ENCODE data around the gene PNMA1. TPM values are rescaled to one million over a fixed set of nuclear protein-coding genes. Genes with fewer than 3 reads are reported as not detected.

The PNMA1 gene
- total RNA-seq, 1 donor from 2014 or later: 15.1 TPM

DNA sequence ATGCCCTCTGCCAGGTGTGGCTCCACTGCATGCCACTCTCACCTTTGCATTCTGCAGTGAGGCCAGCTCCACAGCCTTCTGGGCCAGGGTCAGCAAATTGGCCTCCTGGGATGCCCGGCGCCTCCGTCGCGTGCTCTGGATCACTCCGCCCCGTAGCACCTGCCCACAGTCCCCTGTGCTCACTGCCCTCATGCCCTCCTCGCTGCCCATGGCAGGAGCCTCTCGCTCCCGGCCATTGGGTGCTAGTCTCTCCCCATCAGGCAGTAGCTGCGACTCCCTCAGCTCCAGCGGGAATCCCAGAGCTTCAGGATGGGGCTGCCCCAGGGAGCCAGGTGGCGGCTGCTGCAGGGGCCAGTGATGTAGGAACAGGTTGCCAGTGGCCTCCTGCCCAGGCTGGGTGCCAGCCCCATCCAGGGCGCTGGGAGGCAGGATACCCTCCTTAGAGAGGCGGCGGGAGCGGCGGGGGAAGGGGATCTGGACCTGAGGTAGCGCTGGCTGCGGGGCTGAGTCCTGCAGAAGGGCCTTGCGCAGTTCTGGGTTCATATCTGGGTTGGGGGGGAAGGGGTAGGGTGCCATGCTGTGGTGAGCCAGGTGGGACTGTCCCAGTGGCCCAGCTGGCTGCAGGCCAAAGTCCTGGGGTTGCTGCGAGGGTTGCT is 24.5 kb upstream of the PNMA1 start:
- peaks cover 45 to 54% (median 50%) of the 10 kb centered on the region in 3 donors for H3K4me1 ChIP-seq (ENCODE audit: control insufficient read depth in 3 of 3, insufficient read depth in 3 of 3, low read length in 3 of 3)
- no peaks in the 10 kb centered on the region for H3K9me3 ChIP-seq (ENCODE audit: control insufficient read depth in 3 of 3, low read length in 3 of 3)
- H3K27ac ChIP-seq (ENCODE audit: low read depth, low read length): no peak overlapping the region
- no peak overlapping the region for H3K9ac ChIP-seq (ENCODE audit: low read depth in 1 of 3, low read length in 3 of 3)
- H3K36me3 ChIP-seq (ENCODE audit: control insufficient read depth in 3 of 3, insufficient read depth in 3 of 3, low read length in 3 of 3): peaks cover 29 to 42% (median 36%) of the 10 kb centered on the region in 3 donors
- H3K27me3 ChIP-seq (ENCODE audit: control insufficient read depth in 3 of 3, insufficient read depth in 3 of 3, low read length in 3 of 3): no peaks in the 10 kb centered on the region
- no peak overlapping the region for H3K4me3 ChIP-seq (ENCODE audit: low read length in 3 of 3)

DNA sequence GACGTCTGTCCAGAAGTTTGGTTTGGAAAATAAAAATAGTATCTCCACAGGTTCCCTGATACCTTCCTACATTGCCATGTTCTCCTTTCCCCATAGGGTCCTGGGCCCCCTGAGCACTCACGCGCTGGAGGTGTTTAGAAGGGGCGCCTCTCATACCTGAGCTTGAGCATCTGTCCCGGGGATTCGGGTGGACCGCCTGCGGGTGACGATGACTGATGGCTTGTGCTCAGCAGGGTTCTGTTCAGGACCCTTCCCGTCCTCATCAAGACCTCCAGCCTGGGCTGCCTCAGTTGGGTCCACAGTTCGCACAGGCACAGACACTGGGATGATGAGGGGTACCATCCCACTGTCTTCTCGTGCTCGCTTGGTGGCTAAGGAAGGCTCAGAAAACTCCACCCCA is 22.7 kb upstream of the PNMA1 start:
- no peak overlapping the region for H3K9ac ChIP-seq (ENCODE audit: low read depth in 1 of 3, low read length in 3 of 3)
- H3K27me3 ChIP-seq (ENCODE audit: control insufficient read depth in 3 of 3, insufficient read depth in 3 of 3, low read length in 3 of 3): no peaks in the 10 kb centered on the region
- peaks cover 29 to 42% (median 36%) of the 10 kb centered on the region in 3 donors for H3K36me3 ChIP-seq (ENCODE audit: control insufficient read depth in 3 of 3, insufficient read depth in 3 of 3, low read length in 3 of 3)
- H3K4me3 ChIP-seq (ENCODE audit: low read length in 3 of 3): no peak overlapping the region
- no peaks in the 10 kb centered on the region for H3K9me3 ChIP-seq (ENCODE audit: control insufficient read depth in 3 of 3, low read length in 3 of 3)
- H3K4me1 ChIP-seq (ENCODE audit: control insufficient read depth in 3 of 3, insufficient read depth in 3 of 3, low read length in 3 of 3): peaks cover 27 to 36% (median 32%) of the 10 kb centered on the region in 3 donors
- H3K27ac ChIP-seq (ENCODE audit: low read depth, low read length): no peak overlapping the region

DNA sequence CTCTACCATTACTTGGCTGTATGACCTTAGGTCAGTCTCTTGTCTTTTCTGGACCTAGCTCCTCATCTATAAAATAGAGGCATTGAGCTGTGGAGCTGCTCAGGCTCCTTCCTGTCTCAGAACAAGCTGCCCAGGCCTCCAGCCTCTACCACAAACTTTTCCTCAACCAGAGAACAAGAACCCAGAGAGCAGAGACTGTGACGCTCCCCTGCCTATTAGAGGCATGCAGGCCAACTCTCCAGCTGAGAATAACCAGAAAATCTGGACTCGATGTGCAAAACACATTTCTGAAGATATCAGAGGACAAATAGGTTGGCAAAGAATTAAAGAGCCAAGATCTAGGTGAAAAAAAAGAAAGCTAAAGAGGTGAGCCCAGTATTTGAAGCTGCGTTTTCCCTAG is 17.8 kb upstream of the PNMA1 start:
- Histone ChIP-seq H3K4me1 (ENCODE audit: control insufficient read depth in 3 of 3, insufficient read depth in 3 of 3, low read length in 3 of 3) (peaks cover 16 to 30% (median 27%) of the 10 kb centered on the region in 3 donors), H3K9ac (ENCODE audit: low read depth in 1 of 3, low read length in 3 of 3) (no peak overlapping the region), H3K9me3 (ENCODE audit: control insufficient read depth in 3 of 3, low read length in 3 of 3) (no peaks in the 10 kb centered on the region), H3K4me3 (ENCODE audit: low read length in 3 of 3) (no peak overlapping the region), H3K36me3 (ENCODE audit: control insufficient read depth in 3 of 3, insufficient read depth in 3 of 3, low read length in 3 of 3) (peaks cover 36 to 49% (median 43%) of the 10 kb centered on the region in 3 donors), H3K27me3 (ENCODE audit: control insufficient read depth in 3 of 3, insufficient read depth in 3 of 3, low read length in 3 of 3) (no peaks in the 10 kb centered on the region), H3K27ac (ENCODE audit: low read depth, low read length) (no peak overlapping the region)

- Histone ChIP-seq H3K4me3 (ENCODE audit: low read length in 3 of 3) (no peak overlapping the region), H3K9me3 (ENCODE audit: control insufficient read depth in 3 of 3, low read length in 3 of 3) (no peaks in the 10 kb centered on the region), H3K9ac (ENCODE audit: low read depth in 1 of 3, low read length in 3 of 3) (no peak overlapping the region), H3K4me1 (ENCODE audit: control insufficient read depth in 3 of 3, insufficient read depth in 3 of 3, low read length in 3 of 3) (peaks cover 25 to 39% (median 36%) of the 10 kb centered on the region in 3 donors), H3K36me3 (ENCODE audit: control insufficient read depth in 3 of 3, insufficient read depth in 3 of 3, low read length in 3 of 3) (peaks cover 41 to 50% (median 49%) of the 10 kb centered on the region in 3 donors), H3K27me3 (ENCODE audit: control insufficient read depth in 3 of 3, insufficient read depth in 3 of 3, low read length in 3 of 3) (no peaks in the 10 kb centered on the region), H3K27ac (ENCODE audit: low read depth, low read length) (no peak overlapping the region)
Measured at GRCh38 chr14:73731111-73731510, 16.9 kb upstream of the PNMA1 start.

- Histone ChIP-seq H3K27ac (ENCODE audit: low read depth, low read length) (peak overlapping the region; percentile 38), H3K4me1 (ENCODE audit: control insufficient read depth in 3 of 3, insufficient read depth in 3 of 3, low read length in 3 of 3) (peaks cover 39 to 53% (median 50%) of the 10 kb centered on the region in 3 donors), H3K9me3 (ENCODE audit: control insufficient read depth in 3 of 3, low read length in 3 of 3) (no peaks in the 10 kb centered on the region), H3K4me3 (ENCODE audit: low read length in 3 of 3) (no peak overlapping the region), H3K9ac (ENCODE audit: low read depth in 1 of 3, low read length in 3 of 3) (no peak overlapping the region), H3K36me3 (ENCODE audit: control insufficient read depth in 3 of 3, insufficient read depth in 3 of 3, low read length in 3 of 3) (peaks cover 41 to 53% (median 47%) of the 10 kb centered on the region in 3 donors), H3K27me3 (ENCODE audit: control insufficient read depth in 3 of 3, insufficient read depth in 3 of 3, low read length in 3 of 3) (no peaks in the 10 kb centered on the region)
Measured at GRCh38 chr14:73729556-73730265, 15.5 kb upstream of the PNMA1 start.

DNA sequence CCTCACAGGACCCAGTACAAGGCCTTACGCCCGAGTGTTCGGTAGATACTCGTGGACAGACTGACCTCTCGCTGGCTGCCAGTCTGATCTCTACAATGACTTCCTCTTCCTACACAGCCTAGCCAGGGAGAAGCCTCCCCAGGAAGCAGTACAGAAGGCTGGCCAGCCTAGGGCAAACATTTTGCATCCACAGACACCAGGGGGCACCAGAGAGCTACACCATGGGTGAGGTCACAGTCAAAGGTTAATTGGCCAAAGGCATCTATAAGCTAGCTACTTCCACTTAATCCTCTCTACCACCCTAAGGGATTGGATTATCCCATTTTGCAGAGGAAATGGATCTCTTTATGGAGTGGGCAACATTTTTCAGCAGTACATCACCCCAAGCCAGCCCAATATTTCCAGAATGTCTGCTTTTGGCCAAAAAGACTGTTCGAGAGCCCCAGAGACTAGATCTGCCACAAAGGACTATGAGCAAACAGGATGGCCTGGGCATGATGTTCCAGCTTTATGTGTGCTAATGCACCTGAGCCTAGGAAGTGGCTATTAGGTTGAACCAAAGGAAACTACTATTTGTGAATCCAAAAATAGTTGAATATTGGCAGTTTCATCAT is 14.6 kb upstream of the PNMA1 start:
- H3K36me3 ChIP-seq (ENCODE audit: control insufficient read depth in 3 of 3, insufficient read depth in 3 of 3, low read length in 3 of 3): peaks cover 38 to 54% (median 41%) of the 10 kb centered on the region in 3 donors

GRCh38 chr14:73727166-73727565 is 13.0 kb upstream of the PNMA1 start:
- H3K27ac ChIP-seq (ENCODE audit: low read depth, low read length): peak overlapping the region; percentile 87

More for the DNA sequence above, 14.6 kb upstream of the PNMA1 start:
- H3K9ac ChIP-seq (ENCODE audit: low read depth in 1 of 3, low read length in 3 of 3): no peak overlapping the region
- H3K27me3 ChIP-seq (ENCODE audit: control insufficient read depth in 3 of 3, insufficient read depth in 3 of 3, low read length in 3 of 3): no peaks in the 10 kb centered on the region
- H3K27ac ChIP-seq (ENCODE audit: low read depth, low read length): peak overlapping the region; percentile 38
- H3K4me1 ChIP-seq (ENCODE audit: control insufficient read depth in 3 of 3, insufficient read depth in 3 of 3, low read length in 3 of 3): peaks cover 47 to 62% (median 59%) of the 10 kb centered on the region in 3 donors
- no peak overlapping the region for H3K4me3 ChIP-seq (ENCODE audit: low read length in 3 of 3)
- no peaks in the 10 kb centered on the region for H3K9me3 ChIP-seq (ENCODE audit: control insufficient read depth in 3 of 3, low read length in 3 of 3)

GRCh38 chr14:73726025-73726961 is 12.1 kb upstream of the PNMA1 start:
- H3K4me1 ChIP-seq (ENCODE audit: control insufficient read depth in 3 of 3, insufficient read depth in 3 of 3, low read length in 3 of 3): peaks cover 63 to 84% (median 80%) of the 10 kb centered on the region in 3 donors
- H3K9ac ChIP-seq (ENCODE audit: low read depth in 1 of 3, low read length in 3 of 3): peak overlapping the region; percentile 37 to 70 (median 40)
- peaks cover 54 to 65% (median 58%) of the 10 kb centered on the region in 3 donors for H3K36me3 ChIP-seq (ENCODE audit: control insufficient read depth in 3 of 3, insufficient read depth in 3 of 3, low read length in 3 of 3)
- no peaks in the 10 kb centered on the region for H3K9me3 ChIP-seq (ENCODE audit: control insufficient read depth in 3 of 3, low read length in 3 of 3)
- peak overlapping the region in 1 of 3 donors; percentile 22 for H3K4me3 ChIP-seq (ENCODE audit: low read length in 3 of 3)
- peak overlapping the region; percentile 87 for H3K27ac ChIP-seq (ENCODE audit: low read depth, low read length)
- H3K27me3 ChIP-seq (ENCODE audit: control insufficient read depth in 3 of 3, insufficient read depth in 3 of 3, low read length in 3 of 3): no peaks in the 10 kb centered on the region

More at GRCh38 chr14:73727166-73727565, 13.0 kb upstream of the PNMA1 start:
- no peak overlapping the region for H3K4me3 ChIP-seq (ENCODE audit: low read length in 3 of 3)
- H3K36me3 ChIP-seq (ENCODE audit: control insufficient read depth in 3 of 3, insufficient read depth in 3 of 3, low read length in 3 of 3): peaks cover 45 to 62% (median 50%) of the 10 kb centered on the region in 3 donors
- H3K4me1 ChIP-seq (ENCODE audit: control insufficient read depth in 3 of 3, insufficient read depth in 3 of 3, low read length in 3 of 3): peaks cover 63 to 79% (median 75%) of the 10 kb centered on the region in 3 donors
- H3K9me3 ChIP-seq (ENCODE audit: control insufficient read depth in 3 of 3, low read length in 3 of 3): no peaks in the 10 kb centered on the region
- no peaks in the 10 kb centered on the region for H3K27me3 ChIP-seq (ENCODE audit: control insufficient read depth in 3 of 3, insufficient read depth in 3 of 3, low read length in 3 of 3)
- peak overlapping the region in 1 of 3 donors; percentile 70 for H3K9ac ChIP-seq (ENCODE audit: low read depth in 1 of 3, low read length in 3 of 3)
